CD14-positive monocyte (primary cell): Measurements from ENCODE around the gene DUS4L. TPM values are rescaled to one million over a fixed set of nuclear protein-coding genes. Genes with fewer than 3 reads are reported as not detected.

Experiments
- DNase-seq, 3 donors: peaks; one replicate each; pipeline ENCODE4 v3.0.0-alpha.2; 2011 to 2022
- H2AFZ ChIP-seq: 2 replicates; pipeline ENCODE4 v1.6.0; 2012; ENCODE audit warnings: mild to moderate bottlenecking, low read depth, low read length, inconsistent platforms; ENCODE audit not compliant: insufficient read depth, poor library complexity, severe bottlenecking
- H3K27ac ChIP-seq, 2 donors: 1 replicate in 1 of 2; 2 replicates in 1 of 2; pipeline ENCODE4 v1.5.1; 2012 to 2013; ENCODE audit warnings: low read length in 2 of 2, control low read depth in 1 of 2, inconsistent platforms in 1 of 2, low read depth in 1 of 2, mild to moderate bottlenecking in 1 of 2
- H3K27me3 ChIP-seq, 2 donors: one replicate each; pipeline versions ENCODE4 v1.6.0 to v1.6.1; 2011 to 2013; ENCODE audit warnings: low read length in 2 of 2; ENCODE audit not compliant: control insufficient read depth in 2 of 2, insufficient read depth in 2 of 2
- H3K36me3 ChIP-seq, 2 donors: replicated peaks in 1 of 2; 1 replicate in 1 of 2; 2 replicates in 1 of 2; pipeline versions ENCODE4 v1.5.1 to v1.6.1; 2012 to 2013; ENCODE audit warnings: low read length in 2 of 2, control low read depth in 1 of 2, inconsistent platforms in 1 of 2, mild to moderate bottlenecking in 1 of 2; ENCODE audit not compliant: insufficient read depth in 2 of 2, control insufficient read depth in 1 of 2
- H3K4me1 ChIP-seq, 2 donors: 1 replicate in 1 of 2; 2 replicates in 1 of 2; pipeline versions ENCODE4 v1.5.1 to v1.6.1; 2012 to 2013; ENCODE audit warnings: low read length in 2 of 2, control low read depth in 1 of 2, inconsistent platforms in 1 of 2, mild to moderate bottlenecking in 1 of 2, moderate library complexity in 1 of 2; ENCODE audit not compliant: insufficient read depth in 2 of 2, control insufficient read depth in 1 of 2
- H3K4me2 ChIP-seq: replicated peaks from 2 replicates; pipeline ENCODE3; 2012; ENCODE audit warnings: low read length, moderate library complexity, mild to moderate bottlenecking; ENCODE audit not compliant: poor library complexity, severe bottlenecking; ENCODE audit errors: extremely low read depth
- H3K4me3 ChIP-seq, 3 experiments: fragments of 200-600 bp in 1 of 3; sonication (generic) in 1 of 3; replicated peaks in 1 of 3; 1 replicate in 2 of 3; 2 replicates in 1 of 3; pipeline ENCODE4 v1.5.1; 2011 to 2013; ENCODE audit warnings: low read length in 3 of 3, mild to moderate bottlenecking in 3 of 3, control low read depth in 2 of 3, low read depth in 2 of 3, inconsistent platforms in 1 of 3, moderate library complexity in 1 of 3
- H3K79me2 ChIP-seq: 2 replicates; pipeline ENCODE4 v1.6.0; 2012; ENCODE audit warnings: mild to moderate bottlenecking, control low read depth, inconsistent platforms, low read length, moderate library complexity; ENCODE audit not compliant: insufficient read depth
- H3K9ac ChIP-seq: 2 replicates; pipeline ENCODE4 v1.6.0; 2017; ENCODE audit warnings: low read length, mild to moderate bottlenecking; ENCODE audit not compliant: insufficient read depth, poor library complexity, severe bottlenecking
- H3K9me3 ChIP-seq, 2 donors: replicated peaks in 1 of 2; 1 replicate in 1 of 2; 2 replicates in 1 of 2; pipeline versions ENCODE4 v1.5.1 to v1.6.1; 2012 to 2013; ENCODE audit warnings: low read length in 2 of 2, control low read depth in 1 of 2; ENCODE audit not compliant: control insufficient read depth in 1 of 2, insufficient read depth in 1 of 2
- H4K20me1 ChIP-seq: 2 replicates; pipeline ENCODE4 v1.6.0; 2012; ENCODE audit warnings: mild to moderate bottlenecking, low read length, control low read depth, moderate library complexity; ENCODE audit not compliant: insufficient read depth
- H3K27ac Mint-ChIP-seq, 7 donors: one replicate each; pipeline ENCODE4 v1.8.0; 2020; ENCODE audit warnings: mild to moderate bottlenecking in 7 of 7, mixed read lengths in 7 of 7, moderate library complexity in 6 of 7, inconsistent platforms in 2 of 7
- H3K27me3 Mint-ChIP-seq, 3 donors: one replicate each; pipeline ENCODE4 v1.8.0; 2021 to 2022; ENCODE audit warnings: low read depth in 3 of 3, mild to moderate bottlenecking in 3 of 3, mixed read lengths in 3 of 3, moderate library complexity in 3 of 3, inconsistent platforms in 1 of 3
- H3K36me3 Mint-ChIP-seq, 2 donors: one replicate each; pipeline ENCODE4 v1.8.0; 2020; ENCODE audit warnings: mixed read lengths in 2 of 2, inconsistent platforms in 1 of 2, mild to moderate bottlenecking in 1 of 2
- H3K4me1 Mint-ChIP-seq: one replicate; pipeline ENCODE4 v1.8.0; 2020; ENCODE audit warnings: mild to moderate bottlenecking, mixed read lengths
- H3K4me3 Mint-ChIP-seq, 2 donors: one replicate each; pipeline ENCODE4 v1.8.0; 2020; ENCODE audit warnings: mild to moderate bottlenecking in 2 of 2, mixed read lengths in 2 of 2, moderate library complexity in 1 of 2
- H3K9me3 Mint-ChIP-seq, 7 donors: one replicate each; pipeline ENCODE4 v1.8.0; 2020 to 2022; ENCODE audit warnings: mixed read lengths in 7 of 7, mild to moderate bottlenecking in 6 of 7, moderate library complexity in 6 of 7, inconsistent platforms in 2 of 7
- WGBS: methylation state at CpG from one replicate; pipeline ENCODE4 v1.1.5; 2013; ENCODE audit warnings: missing lambda C conversion rate; ENCODE audit not compliant: insufficient coverage; 5-methylcytosine and 5-hydroxymethylcytosine counted together
- intact Hi-C, 2 donors: fragments of 100-400 bp; cut with micrococcal nuclease; formaldehyde crosslinking; loops; one replicate each; pipeline versions ENCODE4 v1.15.0 to v1.15.1; 2023
- polyA plus RNA-seq, 3 donors: library from polyadenylated mRNA; depleted of rRNA in 1 of 3; unstranded in 2 of 3; stranded (reverse) in 1 of 3; fragments of 300-500 nt in 2 of 3; fragments of >200 nt in 1 of 3; fragmentation: Illumina TruSeq in 2 of 3; gene quantifications; 1 replicate in 2 of 3; 2 replicates in 1 of 3; pipeline ENCODE4 v1.2.3, GENCODE V29; 2012 to 2021
- small RNA-seq: library from RNA; depleted of rRNA; stranded (forward); fragments of <200 nt; gene quantifications from one replicate; pipeline ENCODE3, GENCODE V24; 2012; ENCODE audit warnings: low read depth; ENCODE audit not compliant: insufficient read length
- TF ChIP-seq, protein P1 (sequence below): fragments of 200-600 bp; IDR thresholded peaks from one replicate; pipeline ENCODE4 v1.8.0; 2022; ENCODE audit warnings: antibody characterized with exemption, mild to moderate bottlenecking

DUS4L gene
- polyA plus RNA-seq, 3 donors = 1.6 to 2.3 (median 1.7) TPM

GRCh38 chr7:107622894-107623293 lies 59.1 kb downstream of the DUS4L start:
- no peak for DNase-seq
- no peak overlapping the region for H3K27ac Mint-ChIP-seq
- H3K4me3 ChIP-seq = no peak overlapping the region
- no peak overlapping the region for H3K4me3 Mint-ChIP-seq
- no peak overlapping the region for H2AFZ ChIP-seq
- peaks cover 0 to 9% of the 10 kb centered on the region in 2 donors for H3K36me3 Mint-ChIP-seq
- peaks cover 0 to 4% (median 0%) of the 10 kb centered on the region in 3 donors for H3K27me3 Mint-ChIP-seq
- peak overlapping the region; percentile 9 for H3K4me2 ChIP-seq
- peaks cover 12 to 13% of the 10 kb centered on the region in 2 donors for H3K4me1 ChIP-seq
- intact Hi-C loops = no loop called here
- peak overlapping the region in 1 of 2 donors; percentile 26 for H3K27ac ChIP-seq
- WGBS = no CpG with 5 or more reads among the region's 2 CpGs
- peaks cover 0 to 3% (median 0%) of the 10 kb centered on the region in 7 donors for H3K9me3 Mint-ChIP-seq
- peak overlapping the region; percentile 0 for H3K9ac ChIP-seq
- H3K27me3 ChIP-seq = no peaks in the 10 kb centered on the region
- H3K9me3 ChIP-seq = no peaks in the 10 kb centered on the region
- no peaks in the 10 kb centered on the region for H3K79me2 ChIP-seq
- H3K36me3 ChIP-seq = peaks cover 0 to 28% of the 10 kb centered on the region in 2 donors
- TF ChIP-seq, protein P1, sequence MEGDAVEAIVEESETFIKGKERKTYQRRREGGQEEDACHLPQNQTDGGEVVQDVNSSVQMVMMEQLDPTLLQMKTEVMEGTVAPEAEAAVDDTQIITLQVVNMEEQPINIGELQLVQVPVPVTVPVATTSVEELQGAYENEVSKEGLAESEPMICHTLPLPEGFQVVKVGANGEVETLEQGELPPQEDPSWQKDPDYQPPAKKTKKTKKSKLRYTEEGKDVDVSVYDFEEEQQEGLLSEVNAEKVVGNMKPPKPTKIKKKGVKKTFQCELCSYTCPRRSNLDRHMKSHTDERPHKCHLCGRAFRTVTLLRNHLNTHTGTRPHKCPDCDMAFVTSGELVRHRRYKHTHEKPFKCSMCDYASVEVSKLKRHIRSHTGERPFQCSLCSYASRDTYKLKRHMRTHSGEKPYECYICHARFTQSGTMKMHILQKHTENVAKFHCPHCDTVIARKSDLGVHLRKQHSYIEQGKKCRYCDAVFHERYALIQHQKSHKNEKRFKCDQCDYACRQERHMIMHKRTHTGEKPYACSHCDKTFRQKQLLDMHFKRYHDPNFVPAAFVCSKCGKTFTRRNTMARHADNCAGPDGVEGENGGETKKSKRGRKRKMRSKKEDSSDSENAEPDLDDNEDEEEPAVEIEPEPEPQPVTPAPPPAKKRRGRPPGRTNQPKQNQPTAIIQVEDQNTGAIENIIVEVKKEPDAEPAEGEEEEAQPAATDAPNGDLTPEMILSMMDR = no peak
- H4K20me1 ChIP-seq = no peaks in the 10 kb centered on the region
- peaks cover 2% of the 10 kb centered on the region for H3K4me1 Mint-ChIP-seq

DNA sequence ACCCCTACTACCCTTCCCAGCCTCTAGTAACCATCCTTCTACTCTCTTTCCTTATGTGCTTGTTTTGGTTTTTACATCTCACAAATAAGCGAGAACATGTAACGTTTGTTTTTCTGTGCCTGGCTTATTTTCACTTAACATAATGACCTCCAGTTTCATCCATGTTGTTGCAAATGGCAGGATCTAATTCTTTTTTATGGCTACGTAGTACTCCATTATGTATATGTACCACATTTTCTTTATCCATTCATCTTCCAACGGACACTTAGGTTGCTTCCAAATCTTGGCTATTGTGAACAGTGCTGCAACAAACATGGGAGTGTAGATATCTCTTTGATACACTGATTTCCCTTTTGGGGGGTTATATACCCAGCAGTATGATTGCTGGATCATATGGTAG lies 63.2 kb downstream of the DUS4L start:
- no peak overlapping the region for H3K4me2 ChIP-seq
- no peaks in the 10 kb centered on the region for H3K9me3 ChIP-seq
- peaks cover 0 to 6% of the 10 kb centered on the region in 2 donors for H3K36me3 ChIP-seq
- no peaks in the 10 kb centered on the region for H3K79me2 ChIP-seq
- H3K27ac ChIP-seq = no peak overlapping the region
- H3K27ac Mint-ChIP-seq = no peak overlapping the region
- H2AFZ ChIP-seq = no peak overlapping the region
- no peaks in the 10 kb centered on the region for H3K27me3 ChIP-seq
- 100% methylated on average over 1 of the region's 4 CpGs for WGBS
- H3K27me3 Mint-ChIP-seq = peaks cover 2% of the 10 kb centered on the region in 3 donors
- H3K4me3 ChIP-seq = no peak overlapping the region
- no peak overlapping the region for H3K9ac ChIP-seq
- no peak for DNase-seq
- intact Hi-C loops = no loop called here
- H4K20me1 ChIP-seq = no peaks in the 10 kb centered on the region
- peaks cover 16% of the 10 kb centered on the region for H3K4me1 Mint-ChIP-seq
- no peak overlapping the region for H3K4me3 Mint-ChIP-seq
- H3K4me1 ChIP-seq = peaks cover 21 to 26% of the 10 kb centered on the region in 2 donors
- peaks cover 5 to 12% of the 10 kb centered on the region in 2 donors for H3K36me3 Mint-ChIP-seq
- peaks cover 0 to 3% (median 0%) of the 10 kb centered on the region in 7 donors for H3K9me3 Mint-ChIP-seq
- TF ChIP-seq, protein P1 = no peak

Small RNA genes lying within 50 kb of the gene (small RNA-seq; reads per million reads assigned to genes)
- not detected for gene RF01233

Other genes starting within 250 kb of the DUS4L start
- gene GPR22, start 93.9 kb upstream of the DUS4L start, polyA plus RNA-seq = under 1 TPM in 1 of 3 donors, not detected in 2; 0.18 TPM
- gene COG5, start 51 bp upstream of the DUS4L start, polyA plus RNA-seq = 10 to 100 TPM; 12.7 to 29.0 (median 28.1) TPM
- gene BCAP29, start 16.3 kb downstream of the DUS4L start, polyA plus RNA-seq = 10 to 100 TPM; 35.2 to 76.0 (median 58.8) TPM
- under 1 TPM in 2 of 3 donors, not detected in 1; 0.10 to 0.12 TPM for gene SLC26A4, start 96.9 kb downstream of the DUS4L start, polyA plus RNA-seq
- gene CBLL1, start 180.2 kb downstream of the DUS4L start, polyA plus RNA-seq = 10 to 100 TPM; 15.7 to 26.9 (median 20.6) TPM
- not detected for gene SLC26A3, start 239.3 kb downstream of the DUS4L start, polyA plus RNA-seq